DOHH2 (cell line): ENCODE results near the gene PLCD1.

ENCODE experiments used
- EZH2phosphoT487 ChIP-seq: fragments of 200-600 bp; sonication (generic); IDR thresholded peaks from 2 replicates; pipeline ENCODE4 v1.6.1; 2017; ENCODE audit warnings: borderline replicate concordance, mild to moderate bottlenecking, antibody characterized with exemption, low read length, moderate library complexity, mixed read lengths
- TF ChIP-seq, protein P1 (sequence below): fragments of 200-600 bp; sonication (generic); IDR thresholded peaks from one replicate; pipeline ENCODE4 v1.5.1; 2014; ENCODE audit warnings: antibody characterized with exemption, mild to moderate bottlenecking, low read depth, low read length; ENCODE audit not compliant: poor library complexity, severe bottlenecking

DNA sequence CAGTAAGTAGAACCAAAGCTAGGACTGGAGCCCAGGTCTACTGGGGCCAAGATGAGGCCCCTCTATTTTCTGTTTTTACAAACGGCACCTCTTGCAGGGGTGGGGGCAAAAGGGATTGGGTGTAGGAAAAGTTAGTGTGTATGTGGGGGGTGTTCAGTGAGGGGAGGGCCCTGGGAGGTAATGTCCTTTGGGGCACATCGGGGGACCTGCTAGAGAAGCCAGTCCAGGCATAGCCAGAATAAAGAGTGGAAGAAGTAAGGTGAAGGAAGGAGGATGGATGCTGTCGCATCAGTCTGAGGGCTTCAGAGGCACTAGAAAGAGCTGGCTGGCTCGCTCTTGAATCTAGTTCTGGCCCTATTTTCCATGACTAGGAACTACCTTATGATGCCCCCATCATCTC, 2.6 kb downstream of the PLCD1 start:
- TF ChIP-seq, protein P1, sequence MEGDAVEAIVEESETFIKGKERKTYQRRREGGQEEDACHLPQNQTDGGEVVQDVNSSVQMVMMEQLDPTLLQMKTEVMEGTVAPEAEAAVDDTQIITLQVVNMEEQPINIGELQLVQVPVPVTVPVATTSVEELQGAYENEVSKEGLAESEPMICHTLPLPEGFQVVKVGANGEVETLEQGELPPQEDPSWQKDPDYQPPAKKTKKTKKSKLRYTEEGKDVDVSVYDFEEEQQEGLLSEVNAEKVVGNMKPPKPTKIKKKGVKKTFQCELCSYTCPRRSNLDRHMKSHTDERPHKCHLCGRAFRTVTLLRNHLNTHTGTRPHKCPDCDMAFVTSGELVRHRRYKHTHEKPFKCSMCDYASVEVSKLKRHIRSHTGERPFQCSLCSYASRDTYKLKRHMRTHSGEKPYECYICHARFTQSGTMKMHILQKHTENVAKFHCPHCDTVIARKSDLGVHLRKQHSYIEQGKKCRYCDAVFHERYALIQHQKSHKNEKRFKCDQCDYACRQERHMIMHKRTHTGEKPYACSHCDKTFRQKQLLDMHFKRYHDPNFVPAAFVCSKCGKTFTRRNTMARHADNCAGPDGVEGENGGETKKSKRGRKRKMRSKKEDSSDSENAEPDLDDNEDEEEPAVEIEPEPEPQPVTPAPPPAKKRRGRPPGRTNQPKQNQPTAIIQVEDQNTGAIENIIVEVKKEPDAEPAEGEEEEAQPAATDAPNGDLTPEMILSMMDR = no peak
- TF ChIP-seq EZH2phosphoT487 = no peak
